ENCODE data around the gene SSH2.
A peak's percentile ranks its signal among the peaks of the same experiment; 100 is the strongest.

SSH2 gene

DNA sequence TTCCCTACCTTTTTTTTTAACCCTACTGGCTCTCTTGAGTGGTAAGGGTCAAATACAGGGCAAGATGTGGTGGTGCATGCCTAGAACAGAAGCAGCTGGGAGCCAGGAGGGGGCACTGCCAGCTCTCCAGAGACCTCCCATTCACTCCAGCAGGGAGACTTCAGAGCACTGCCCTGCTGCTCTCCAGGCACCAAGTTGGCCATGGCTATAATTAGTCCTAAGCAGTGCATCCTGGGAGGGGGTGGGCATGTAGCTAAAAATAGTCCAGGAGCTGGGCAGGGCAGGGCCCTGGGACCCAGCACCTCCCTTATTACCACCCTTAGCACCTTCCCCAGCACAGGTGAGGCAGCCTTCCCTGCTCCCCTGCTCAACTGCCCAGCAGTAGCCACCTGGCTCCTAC is 310.8 kb downstream of the SSH2 start:
- peaks cover 13% of the 10 kb centered on the region for H3K27me3 ChIP-seq (ENCODE audit: insufficient read depth, low read length)
- H3K27ac ChIP-seq (ENCODE audit: low read depth, low read length): no peak overlapping the region
- peaks cover 17% of the 10 kb centered on the region for H3K4me1 ChIP-seq (ENCODE audit: control insufficient read depth, insufficient read depth, low read length, unreplicated experiment)
- H3K36me3 ChIP-seq (ENCODE audit: insufficient read depth, low read length): no peaks in the 10 kb centered on the region
- H2AFZ ChIP-seq (ENCODE audit: low read length, unreplicated experiment): no peak overlapping the region
- no peaks in the 10 kb centered on the region for H3K79me2 ChIP-seq (ENCODE audit: control insufficient read depth, insufficient read depth, low read length, unreplicated experiment)
- H3K4me3 ChIP-seq (ENCODE audit: low read depth, low read length): no peak overlapping the region

DNA sequence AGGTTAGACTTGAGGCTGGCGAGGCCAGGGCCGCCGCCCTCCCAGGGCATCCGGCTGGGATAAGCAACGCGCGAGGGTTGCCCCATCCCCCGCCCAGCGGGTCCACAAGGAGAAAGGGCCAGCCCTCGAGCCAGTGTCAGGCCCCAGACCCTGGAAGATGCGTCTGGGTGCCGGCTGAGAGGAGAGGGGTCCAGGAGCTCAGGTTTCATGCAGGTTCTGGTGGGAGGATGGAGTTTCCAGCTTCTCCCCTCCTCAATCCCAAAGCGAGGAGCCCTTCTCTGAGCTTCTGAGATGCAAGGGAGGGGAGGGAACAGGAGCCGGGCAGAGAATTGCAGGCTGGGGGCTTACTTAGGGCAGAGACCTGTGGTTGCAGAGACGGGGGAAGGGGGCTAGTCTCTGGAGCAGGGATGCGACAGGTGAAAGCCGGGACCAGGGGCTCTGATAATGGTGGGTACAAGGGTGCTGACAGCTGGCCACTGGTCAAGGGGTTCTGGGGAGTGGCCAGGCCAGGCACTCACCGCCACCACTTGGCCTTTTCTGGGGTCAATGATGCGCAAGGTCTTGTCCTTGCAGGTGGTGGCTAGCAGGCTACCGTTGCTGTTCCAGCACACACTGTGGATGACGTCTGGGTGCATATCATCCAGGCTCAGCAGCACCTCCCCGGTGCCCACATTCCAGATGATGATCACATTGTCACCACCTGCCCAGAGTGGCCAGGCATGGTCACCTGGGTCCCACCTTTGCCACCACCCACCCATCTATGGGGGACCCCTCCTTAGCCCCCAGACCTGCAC is 311.6 kb downstream of the SSH2 start:
- Histone ChIP-seq H2AFZ (ENCODE audit: low read length, unreplicated experiment) (no peak overlapping the region), H3K27me3 (ENCODE audit: insufficient read depth, low read length) (peaks cover 13% of the 10 kb centered on the region)

DNA sequence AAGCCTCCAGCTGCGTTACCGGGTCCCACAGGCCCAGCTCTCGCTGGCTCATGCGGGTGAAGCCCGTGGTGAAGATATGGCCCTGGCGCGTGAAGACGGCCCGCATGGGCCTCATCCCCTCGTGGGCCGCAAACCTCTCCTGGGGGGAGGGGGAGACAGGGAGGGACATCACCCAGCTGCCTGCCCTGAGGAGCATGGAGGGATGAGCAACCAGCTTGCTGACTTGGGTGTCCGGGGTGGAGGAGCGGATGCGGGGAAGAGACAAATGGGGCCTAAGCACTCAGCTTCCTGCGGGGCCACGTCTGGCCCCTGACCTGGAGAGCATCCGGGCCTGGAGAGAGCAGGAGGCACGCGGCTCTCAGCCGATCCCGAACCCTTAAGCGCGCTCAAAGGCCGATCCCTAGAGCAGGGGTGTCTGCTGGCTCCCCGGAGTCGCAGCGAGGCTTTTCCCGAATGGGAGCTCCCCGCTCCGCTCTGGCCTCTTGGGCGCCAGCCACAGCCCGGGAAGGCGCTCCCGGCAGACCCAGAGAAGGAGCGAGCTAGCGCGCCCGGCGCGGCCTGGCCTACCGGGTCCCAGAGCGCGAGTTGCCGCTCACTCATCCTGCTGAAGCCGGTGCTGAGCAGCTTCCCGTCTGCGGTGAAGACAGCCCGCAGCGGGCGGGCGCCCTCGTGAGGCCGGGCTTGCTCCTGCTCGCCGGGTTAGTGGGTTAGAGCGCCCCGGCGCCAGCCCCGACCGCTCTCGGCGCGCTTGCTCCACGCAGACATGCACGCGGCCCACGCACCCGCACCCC is 312.4 kb downstream of the SSH2 start:
- Histone ChIP-seq H2AFZ (ENCODE audit: low read length, unreplicated experiment) (no peak overlapping the region), H3K79me2 (ENCODE audit: control insufficient read depth, insufficient read depth, low read length, unreplicated experiment) (no peaks in the 10 kb centered on the region), H3K4me1 (ENCODE audit: control insufficient read depth, insufficient read depth, low read length, unreplicated experiment) (peaks cover 21% of the 10 kb centered on the region), H3K27ac (ENCODE audit: low read depth, low read length) (no peak overlapping the region), H3K36me3 (ENCODE audit: insufficient read depth, low read length) (no peaks in the 10 kb centered on the region), H3K4me3 (ENCODE audit: low read depth, low read length) (peak overlapping the region; percentile 48), H3K27me3 (ENCODE audit: insufficient read depth, low read length) (peaks cover 13% of the 10 kb centered on the region)

More for the DNA sequence above, 311.6 kb downstream of the SSH2 start:
- Histone ChIP-seq H3K27ac (ENCODE audit: low read depth, low read length) (no peak overlapping the region), H3K36me3 (ENCODE audit: insufficient read depth, low read length) (no peaks in the 10 kb centered on the region), H3K79me2 (ENCODE audit: control insufficient read depth, insufficient read depth, low read length, unreplicated experiment) (no peaks in the 10 kb centered on the region), H3K4me3 (ENCODE audit: low read depth, low read length) (no peak overlapping the region), H3K4me1 (ENCODE audit: control insufficient read depth, insufficient read depth, low read length, unreplicated experiment) (peaks cover 21% of the 10 kb centered on the region)

DNA sequence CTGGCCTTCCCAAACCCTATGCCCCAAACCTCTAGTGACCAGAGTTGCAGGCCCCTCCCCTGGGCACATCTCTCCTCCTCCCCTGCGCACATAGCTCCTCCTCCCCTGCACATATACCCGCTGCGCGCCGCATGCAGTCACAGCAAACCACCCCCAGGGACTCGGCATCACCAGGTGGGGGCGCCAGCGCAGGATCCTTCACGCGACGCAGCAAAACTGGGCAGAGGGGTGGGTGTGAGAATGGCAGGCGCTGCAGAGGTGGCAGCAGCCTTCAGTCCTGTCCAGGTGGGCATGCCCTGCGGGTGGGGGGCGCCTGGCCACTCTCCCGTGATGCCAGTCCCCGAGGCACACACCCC is 312.9 kb downstream of the SSH2 start:
- no peak overlapping the region for H3K27ac ChIP-seq (ENCODE audit: low read depth, low read length)
- peaks cover 18% of the 10 kb centered on the region for H3K4me1 ChIP-seq (ENCODE audit: control insufficient read depth, insufficient read depth, low read length, unreplicated experiment)
- H3K27me3 ChIP-seq (ENCODE audit: insufficient read depth, low read length): peaks cover 13% of the 10 kb centered on the region
- H3K36me3 ChIP-seq (ENCODE audit: insufficient read depth, low read length): no peaks in the 10 kb centered on the region
- H3K4me3 ChIP-seq (ENCODE audit: low read depth, low read length): no peak overlapping the region
- no peak overlapping the region for H2AFZ ChIP-seq (ENCODE audit: low read length, unreplicated experiment)
- H3K79me2 ChIP-seq (ENCODE audit: control insufficient read depth, insufficient read depth, low read length, unreplicated experiment): no peaks in the 10 kb centered on the region

DNA sequence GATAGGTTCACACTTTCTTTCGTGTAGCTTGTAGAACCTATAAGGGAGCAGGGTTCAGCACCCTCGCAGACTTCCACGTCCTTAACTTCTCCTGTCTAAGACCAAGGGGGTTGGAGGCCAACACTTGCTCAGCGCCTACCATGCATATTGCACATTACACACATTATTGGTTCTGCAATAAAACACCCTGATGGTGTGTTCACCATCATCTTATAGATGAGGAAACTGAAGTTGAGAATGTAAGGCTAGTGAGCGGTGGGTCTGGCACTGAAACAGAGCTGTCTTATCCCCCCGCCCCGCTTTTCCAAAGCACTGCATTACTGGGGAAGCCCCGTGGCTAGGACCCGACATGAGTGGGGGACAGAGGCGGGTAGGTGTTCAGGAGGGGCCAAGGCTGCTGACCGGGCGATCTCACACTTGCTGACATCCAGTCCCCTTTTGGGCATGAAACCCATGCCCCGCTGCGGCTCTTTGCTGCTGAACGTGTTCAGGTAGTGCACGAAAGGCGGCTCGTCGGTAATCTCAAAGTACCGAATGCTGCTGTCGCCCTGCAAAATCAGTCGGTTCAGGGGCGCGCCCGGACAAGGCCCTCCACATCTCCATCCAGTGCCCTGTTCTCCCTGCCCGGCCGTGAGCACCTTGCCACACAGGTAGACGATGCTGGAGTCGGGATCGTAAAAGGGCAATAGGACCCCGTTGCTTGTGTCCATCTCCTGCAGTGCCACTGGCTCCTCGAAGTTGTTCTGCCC is 313.6 kb downstream of the SSH2 start:
- no peak overlapping the region for H2AFZ ChIP-seq (ENCODE audit: low read length, unreplicated experiment)
- no peaks in the 10 kb centered on the region for H3K79me2 ChIP-seq (ENCODE audit: control insufficient read depth, insufficient read depth, low read length, unreplicated experiment)
- peaks cover 13% of the 10 kb centered on the region for H3K27me3 ChIP-seq (ENCODE audit: insufficient read depth, low read length)
- H3K4me3 ChIP-seq (ENCODE audit: low read depth, low read length): 0 out of 2 replicates have a peak overlapping the region, but pooled peaks have one; percentile 27
- no peak overlapping the region for H3K27ac ChIP-seq (ENCODE audit: low read depth, low read length)
- no peaks in the 10 kb centered on the region for H3K36me3 ChIP-seq (ENCODE audit: insufficient read depth, low read length)
- H3K4me1 ChIP-seq (ENCODE audit: control insufficient read depth, insufficient read depth, low read length, unreplicated experiment): peaks cover 13% of the 10 kb centered on the region

DNA sequence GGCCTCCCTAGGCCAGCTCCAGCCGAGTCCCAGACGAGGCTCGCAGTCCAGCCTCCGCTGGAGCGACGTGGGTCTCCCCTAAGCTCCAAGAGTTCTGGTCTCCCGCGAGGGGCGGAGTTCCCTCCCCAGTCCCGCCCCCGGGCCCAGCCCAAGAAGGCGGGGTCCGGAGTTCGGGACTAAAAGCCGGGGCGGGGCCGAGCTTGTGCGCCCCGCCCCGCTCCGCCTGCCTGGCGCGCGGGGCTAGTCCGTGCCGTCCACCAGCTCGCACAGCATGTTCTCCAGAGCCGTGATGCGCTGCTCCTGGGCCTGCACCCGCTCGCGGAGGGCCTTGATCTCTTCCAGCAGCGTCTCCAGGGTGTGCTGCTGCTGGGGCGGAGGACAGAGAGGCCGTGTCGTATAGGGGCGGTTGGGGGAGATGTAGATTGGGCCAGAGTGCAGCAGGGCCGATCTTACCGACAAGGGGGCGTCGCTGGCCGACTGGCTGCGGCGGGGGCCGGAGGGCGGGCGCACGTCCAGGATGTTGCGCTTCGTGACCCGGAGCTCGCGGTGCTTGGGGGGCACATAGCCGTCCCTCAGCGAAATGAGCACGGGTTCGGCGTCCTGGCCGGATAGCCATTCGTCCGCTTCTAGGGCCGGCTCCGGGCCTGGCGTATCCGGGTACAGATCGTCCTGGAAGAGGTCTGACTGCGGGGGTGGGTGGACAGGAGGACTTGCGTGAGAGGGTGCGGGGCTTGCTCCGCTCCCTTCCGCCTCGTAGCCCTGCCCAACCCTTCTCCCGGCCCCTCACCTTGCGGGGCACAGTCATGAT is 314.3 kb downstream of the SSH2 start:
- no peak overlapping the region for H2AFZ ChIP-seq (ENCODE audit: low read length, unreplicated experiment)
- H3K27ac ChIP-seq (ENCODE audit: low read depth, low read length): no peak overlapping the region
- peak overlapping the region; percentile 27 for H3K4me3 ChIP-seq (ENCODE audit: low read depth, low read length)
- no peaks in the 10 kb centered on the region for H3K79me2 ChIP-seq (ENCODE audit: control insufficient read depth, insufficient read depth, low read length, unreplicated experiment)
- H3K27me3 ChIP-seq (ENCODE audit: insufficient read depth, low read length): peaks cover 13% of the 10 kb centered on the region
- peaks cover 13% of the 10 kb centered on the region for H3K4me1 ChIP-seq (ENCODE audit: control insufficient read depth, insufficient read depth, low read length, unreplicated experiment)
- H3K36me3 ChIP-seq (ENCODE audit: insufficient read depth, low read length): no peaks in the 10 kb centered on the region

DNA sequence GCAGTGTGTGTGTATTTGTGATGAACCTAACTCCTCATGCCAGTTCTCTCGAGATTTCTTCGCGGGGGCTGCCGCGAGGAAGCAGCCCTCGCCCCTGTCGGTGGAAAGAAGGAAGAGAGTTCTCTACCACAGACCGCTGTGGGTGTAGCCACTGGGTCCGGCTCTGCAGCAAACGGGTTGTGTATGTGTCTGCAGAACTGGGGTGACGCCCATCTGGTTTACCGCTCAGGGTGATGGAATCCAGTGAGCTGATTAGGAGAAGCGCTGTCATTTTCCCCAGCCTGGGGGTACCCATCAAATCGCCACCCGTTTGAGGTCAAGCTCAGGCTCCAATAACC is 315.0 kb downstream of the SSH2 start:
- H3K79me2 ChIP-seq (ENCODE audit: control insufficient read depth, insufficient read depth, low read length, unreplicated experiment): no peaks in the 10 kb centered on the region
- H3K36me3 ChIP-seq (ENCODE audit: insufficient read depth, low read length): no peaks in the 10 kb centered on the region
- H3K4me3 ChIP-seq (ENCODE audit: low read depth, low read length): no peak overlapping the region
- H3K4me1 ChIP-seq (ENCODE audit: control insufficient read depth, insufficient read depth, low read length, unreplicated experiment): peaks cover 10% of the 10 kb centered on the region
- peaks cover 13% of the 10 kb centered on the region for H3K27me3 ChIP-seq (ENCODE audit: insufficient read depth, low read length)
- no peak overlapping the region for H3K27ac ChIP-seq (ENCODE audit: low read depth, low read length)
- H2AFZ ChIP-seq (ENCODE audit: low read length, unreplicated experiment): no peak overlapping the region

DNA sequence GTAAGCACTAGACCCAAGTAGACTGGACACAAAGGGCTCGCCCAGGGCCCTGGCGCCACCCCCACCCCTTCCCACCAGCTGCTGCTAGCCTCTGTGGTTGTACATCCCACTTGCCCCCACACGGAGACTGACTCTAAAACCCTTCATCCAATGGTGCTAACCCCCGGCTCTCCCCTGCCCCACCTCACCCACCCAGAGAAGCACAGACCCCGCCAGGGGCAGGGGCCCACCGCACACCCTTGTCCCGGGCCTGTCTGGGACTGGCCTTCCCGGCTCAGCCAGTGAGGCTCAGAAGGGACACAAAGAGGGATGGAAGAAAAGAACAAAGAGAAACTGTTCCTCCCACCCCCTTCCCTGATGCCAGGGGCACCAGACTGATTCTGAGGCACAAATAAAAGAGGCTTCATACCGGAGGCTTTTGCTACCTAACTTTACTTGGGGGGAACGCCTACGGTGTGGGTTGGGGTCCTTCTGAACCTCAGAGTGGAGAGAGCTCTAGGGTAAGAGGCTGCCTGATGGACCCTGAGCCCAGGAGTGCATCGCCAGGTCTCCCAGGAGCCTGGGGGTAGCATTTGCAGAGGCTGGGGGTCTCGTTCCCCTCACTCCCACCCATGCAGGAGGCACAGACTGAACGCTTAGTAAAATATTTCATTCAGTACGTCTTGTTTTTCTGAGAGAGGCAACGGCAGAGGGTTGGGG is 315.5 kb downstream of the SSH2 start:
- H2AFZ ChIP-seq (ENCODE audit: low read length, unreplicated experiment): no peak overlapping the region
- H3K4me3 ChIP-seq (ENCODE audit: low read depth, low read length): no peak overlapping the region

DNA sequence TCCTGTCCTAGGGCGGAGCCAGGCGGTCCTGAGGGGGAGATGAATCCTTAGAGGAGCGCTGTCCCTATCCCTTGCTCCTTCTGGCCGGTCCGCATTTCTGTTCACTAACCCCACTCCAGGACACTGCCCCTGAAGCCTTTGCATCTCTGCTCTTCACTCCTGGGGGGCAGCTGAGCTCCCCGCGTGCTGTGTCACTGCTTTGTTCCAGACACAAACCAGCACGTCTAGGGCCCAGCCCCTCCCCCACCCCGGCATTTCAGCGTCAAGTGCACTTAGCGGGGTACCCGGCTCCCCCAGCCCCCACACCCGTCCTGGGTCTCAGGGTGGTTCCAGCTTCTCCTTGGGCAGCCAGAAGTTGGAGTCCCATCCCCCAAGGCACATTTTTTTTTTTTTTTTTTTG is 316.2 kb downstream of the SSH2 start:
- Histone ChIP-seq H3K4me1 (ENCODE audit: control insufficient read depth, insufficient read depth, low read length, unreplicated experiment) (peaks cover 10% of the 10 kb centered on the region), H3K27ac (ENCODE audit: low read depth, low read length) (no peak overlapping the region), H3K27me3 (ENCODE audit: insufficient read depth, low read length) (peaks cover 13% of the 10 kb centered on the region), H3K4me3 (ENCODE audit: low read depth, low read length) (peak overlapping the region; percentile 71), H3K36me3 (ENCODE audit: insufficient read depth, low read length) (no peaks in the 10 kb centered on the region), H3K79me2 (ENCODE audit: control insufficient read depth, insufficient read depth, low read length, unreplicated experiment) (no peaks in the 10 kb centered on the region), H2AFZ (ENCODE audit: low read length, unreplicated experiment) (peak overlapping the region; percentile 29)

More for the DNA sequence above, 315.5 kb downstream of the SSH2 start:
- Histone ChIP-seq H3K36me3 (ENCODE audit: insufficient read depth, low read length) (no peaks in the 10 kb centered on the region), H3K27me3 (ENCODE audit: insufficient read depth, low read length) (peaks cover 13% of the 10 kb centered on the region), H3K4me1 (ENCODE audit: control insufficient read depth, insufficient read depth, low read length, unreplicated experiment) (peaks cover 10% of the 10 kb centered on the region), H3K27ac (ENCODE audit: low read depth, low read length) (no peak overlapping the region), H3K79me2 (ENCODE audit: control insufficient read depth, insufficient read depth, low read length, unreplicated experiment) (no peaks in the 10 kb centered on the region)

Measured in ACC112 (cell line).